ENCODE results near the gene NRP1.
"Not testable (repeated sequence)": the region's sequence is repeated elsewhere in the genome, so short reads cannot be mapped to it uniquely, and the experiment has no call there.

NRP1 gene

DNA sequence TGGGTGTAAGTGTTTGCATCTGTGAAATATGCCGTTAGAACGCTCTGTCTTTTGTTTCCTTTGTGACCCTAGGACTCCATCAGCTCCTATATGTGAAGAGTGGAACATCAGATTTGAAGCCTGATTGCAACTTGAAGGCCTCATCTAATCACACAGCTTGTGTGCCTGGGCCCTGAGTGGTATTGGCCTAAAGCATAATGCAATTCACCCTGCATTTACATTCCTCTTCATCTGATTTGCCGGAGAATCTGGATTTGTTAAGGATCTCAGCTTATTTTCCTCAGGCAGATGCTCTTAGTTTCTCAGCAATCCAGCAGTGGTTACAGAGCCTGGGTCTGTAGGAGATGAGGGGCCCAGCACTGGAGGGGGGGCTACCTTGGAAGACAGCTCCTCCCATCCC lies 193.2 kb downstream of the NRP1 start:
- no peak for DNase-seq

- DNase-seq: no peak
These were observed 195.3 kb downstream of the NRP1 start for GRCh38 chr10:33139181-33139646.

DNA sequence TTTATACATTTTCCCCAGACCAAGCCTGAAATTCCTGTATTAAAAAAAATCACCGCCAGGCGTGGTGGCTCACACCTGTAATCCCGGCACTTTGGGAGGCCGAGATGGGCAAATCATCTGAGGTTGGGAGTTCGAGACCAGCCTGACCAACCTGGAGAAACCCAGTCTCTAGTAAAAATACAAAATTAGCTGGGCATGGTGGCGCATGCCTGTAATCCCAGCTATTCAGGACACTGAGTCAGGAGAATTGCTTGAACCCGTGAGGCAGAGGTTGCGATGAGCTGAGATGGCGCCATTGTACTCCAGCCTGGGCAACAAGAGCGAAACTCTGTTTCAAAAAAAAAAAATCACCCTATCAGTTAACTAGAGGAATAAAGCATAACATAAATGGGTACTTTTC lies 195.8 kb downstream of the NRP1 start:
- not testable (repeated sequence) for DNase-seq

- no peak for DNase-seq
These were observed 197.0 kb downstream of the NRP1 start for GRCh38 chr10:33137356-33138005.

GRCh38 chr10:33136781-33137180 lies 197.7 kb downstream of the NRP1 start:
- no peak for DNase-seq

- DNase-seq: no peak
These were observed 198.2 kb downstream of the NRP1 start for GRCh38 chr10:33136271-33136670.

DNA sequence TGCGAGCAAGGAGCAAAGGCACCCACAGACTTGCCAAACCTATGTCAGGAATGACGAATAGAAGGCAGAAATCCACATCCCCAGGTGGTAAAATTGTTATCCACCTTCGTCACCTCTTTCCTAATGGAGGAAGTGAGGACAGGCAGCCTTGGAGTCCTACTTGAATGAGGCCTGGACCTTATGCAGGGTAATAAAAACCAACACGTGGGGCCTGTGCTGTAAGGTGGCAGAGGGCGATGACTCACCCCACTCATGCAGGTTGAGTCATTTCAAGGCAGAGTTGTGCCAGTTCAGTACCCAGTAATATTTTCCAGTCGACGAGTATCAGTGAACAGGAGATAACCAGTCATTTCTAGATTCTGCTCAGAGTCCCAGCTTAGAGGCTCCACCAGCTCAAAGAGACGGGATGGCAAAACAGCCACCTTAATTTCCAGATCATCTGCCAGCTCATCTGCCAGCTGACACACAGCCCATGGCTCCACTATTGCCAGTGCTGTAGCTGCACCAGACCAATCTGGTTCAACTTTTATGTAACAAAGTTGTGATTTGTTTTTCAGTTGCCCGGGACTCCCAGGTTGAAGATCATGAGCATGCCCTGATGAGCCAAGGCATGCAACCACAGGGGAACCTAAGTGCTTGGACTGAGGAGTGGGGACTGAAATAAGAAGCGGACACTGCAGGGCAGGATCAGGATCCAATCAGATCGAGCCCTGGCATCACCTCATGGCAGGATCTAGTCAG lies 200.3 kb downstream of the NRP1 start:
- peak; percentile 90 for DNase-seq

DNA sequence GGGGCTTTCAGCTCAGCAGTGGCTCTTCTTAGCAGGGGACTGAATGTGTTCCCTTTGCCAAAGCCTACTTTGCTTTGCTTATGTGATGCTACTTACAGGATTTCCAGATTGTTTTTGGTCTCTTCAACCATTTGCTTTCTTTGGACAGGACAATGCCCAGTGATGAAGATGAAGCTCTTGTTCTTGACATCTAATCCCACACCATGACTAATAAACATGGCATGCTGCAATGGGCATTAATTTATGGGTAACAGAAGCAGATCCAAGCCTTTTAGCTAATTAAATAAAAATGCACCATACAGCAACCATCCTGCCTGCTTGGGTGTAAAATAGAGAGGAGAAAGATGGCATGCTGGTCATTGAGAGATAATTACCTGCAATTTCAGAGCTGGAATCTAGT lies 200.9 kb downstream of the NRP1 start:
- peak; percentile 38 for DNase-seq

GRCh38 chr10:33132626-33133025 lies 201.8 kb downstream of the NRP1 start:
- no peak for DNase-seq

DNA sequence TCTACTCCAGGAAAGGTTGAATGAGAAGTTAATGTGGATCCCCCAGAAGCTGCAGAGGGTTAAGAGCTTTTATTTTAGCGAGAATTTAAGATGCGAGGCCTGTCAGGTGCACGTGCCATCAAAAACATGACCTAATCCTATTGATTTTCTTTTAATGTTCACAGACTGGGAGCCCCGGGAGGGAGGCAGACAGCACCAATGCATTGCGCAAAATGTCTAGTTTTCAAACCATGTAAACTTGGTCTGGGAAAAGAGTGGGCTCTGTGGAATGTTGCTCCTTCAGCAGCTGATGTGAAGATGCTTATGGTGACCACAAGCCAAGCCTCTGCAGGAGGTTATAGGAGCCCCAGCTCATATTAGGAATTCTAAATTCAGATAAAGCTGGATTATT lies 204.5 kb downstream of the NRP1 start:
- peak; percentile 37 for DNase-seq

DNA sequence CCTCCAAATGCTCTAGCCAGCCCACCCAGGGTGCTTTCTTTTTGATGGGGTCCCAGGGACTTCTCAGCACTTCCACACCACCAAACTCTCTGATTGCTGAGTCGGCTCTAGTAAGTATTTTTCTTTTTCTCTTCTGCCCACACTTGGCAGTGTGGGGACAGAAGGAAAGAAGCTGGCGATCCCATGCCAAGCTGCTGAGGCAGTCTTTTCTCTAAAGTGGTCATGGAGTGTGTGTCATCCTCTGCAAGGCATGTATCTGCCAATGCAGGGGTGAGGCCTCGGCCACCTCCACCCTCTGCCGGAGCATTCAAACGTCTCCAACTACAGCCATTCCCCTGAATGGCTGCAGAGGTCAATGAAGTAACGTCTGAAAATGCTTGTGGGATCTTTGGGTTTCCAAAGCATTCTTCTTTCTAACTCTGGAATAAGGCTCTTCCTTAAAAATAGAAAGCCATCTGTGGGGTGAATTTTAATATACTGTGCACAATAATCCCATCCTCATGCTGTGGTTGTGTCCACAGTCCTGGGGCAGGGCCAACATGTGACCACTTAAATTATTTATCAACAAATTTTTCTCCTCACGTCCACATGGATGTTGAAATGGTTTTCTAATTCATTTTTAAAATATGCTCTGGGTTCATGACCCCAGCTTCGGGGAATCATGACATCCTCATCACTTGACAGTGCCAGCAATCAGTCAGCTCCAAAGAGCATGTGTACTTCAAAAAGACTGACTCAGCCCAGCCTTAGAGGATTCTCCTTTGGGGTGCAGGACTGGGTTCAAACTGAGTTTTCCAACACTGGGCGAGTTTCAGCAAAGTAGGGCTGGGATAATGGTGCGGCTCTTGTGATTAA lies 205.1 kb downstream of the NRP1 start:
- peak; percentile 81 for DNase-seq

DNA sequence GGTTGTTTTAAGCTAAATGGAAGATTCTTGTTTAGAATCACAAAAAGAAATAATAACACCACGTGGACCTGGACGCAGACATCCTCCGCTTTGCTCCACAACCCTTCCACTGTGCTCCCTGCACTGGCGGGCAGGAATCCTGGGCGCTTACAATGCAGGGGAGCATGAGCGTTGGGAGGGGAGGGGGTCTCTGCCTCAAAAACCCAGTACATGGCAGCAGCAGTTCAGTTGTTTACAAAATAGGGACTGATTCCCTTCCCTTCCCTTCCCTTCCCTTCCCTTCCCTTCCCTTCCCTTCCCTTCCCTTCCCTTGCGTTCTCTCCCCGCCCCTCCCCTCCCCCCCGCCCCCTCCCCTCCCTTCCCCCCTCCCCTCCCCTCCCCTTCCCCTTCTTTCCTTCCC lies 206.8 kb downstream of the NRP1 start:
- DNase-seq: no peak

All from NCI-H226 (cell line).